ENCODE results near the gene F2R.
"Not testable (repeated sequence)": the region's sequence is repeated elsewhere in the genome, so short reads cannot be mapped to it uniquely, and the experiment has no call there.

The F2R gene

DNA sequence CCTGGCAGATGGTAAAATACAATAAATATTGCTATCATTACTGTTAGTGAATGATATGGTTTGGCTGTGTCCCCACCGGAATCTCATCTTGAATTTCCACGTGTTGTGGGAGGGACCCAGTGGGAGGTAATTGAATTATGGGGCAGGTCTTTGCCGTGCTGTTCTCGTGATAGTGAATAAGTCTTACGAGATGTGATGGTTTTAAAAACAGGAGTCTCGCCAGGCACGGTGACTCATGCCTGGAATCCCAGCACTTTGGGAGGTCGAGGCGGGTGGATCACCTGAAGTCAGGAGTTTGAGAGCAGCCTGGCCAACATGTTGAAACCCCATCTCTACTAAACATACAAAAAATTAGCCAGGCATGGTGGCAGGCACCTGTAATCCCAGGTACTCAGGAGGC lies 45.2 kb downstream of the F2R start:
- not testable (repeated sequence) for DNase-seq

DNA sequence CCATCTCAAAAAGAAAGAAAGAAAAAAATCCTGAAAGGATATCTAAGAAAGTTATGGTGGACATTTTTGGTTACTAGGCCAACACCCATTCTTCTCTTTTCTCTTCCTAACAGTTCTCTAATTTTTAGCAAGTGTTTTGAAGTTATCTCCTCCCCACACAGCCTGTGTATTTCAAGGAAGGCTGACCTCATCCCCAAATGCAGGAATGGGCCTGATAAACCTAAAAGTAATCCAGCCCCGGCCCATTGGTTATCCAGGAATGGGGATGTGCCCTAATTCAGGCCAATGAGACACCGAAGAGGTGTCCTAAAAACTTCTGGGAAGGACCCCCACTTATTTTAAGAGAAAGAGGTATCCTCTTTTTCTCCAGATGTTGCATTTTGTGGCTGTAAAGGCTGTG lies 46.6 kb downstream of the F2R start:
- DNase-seq, result no peak

DNA sequence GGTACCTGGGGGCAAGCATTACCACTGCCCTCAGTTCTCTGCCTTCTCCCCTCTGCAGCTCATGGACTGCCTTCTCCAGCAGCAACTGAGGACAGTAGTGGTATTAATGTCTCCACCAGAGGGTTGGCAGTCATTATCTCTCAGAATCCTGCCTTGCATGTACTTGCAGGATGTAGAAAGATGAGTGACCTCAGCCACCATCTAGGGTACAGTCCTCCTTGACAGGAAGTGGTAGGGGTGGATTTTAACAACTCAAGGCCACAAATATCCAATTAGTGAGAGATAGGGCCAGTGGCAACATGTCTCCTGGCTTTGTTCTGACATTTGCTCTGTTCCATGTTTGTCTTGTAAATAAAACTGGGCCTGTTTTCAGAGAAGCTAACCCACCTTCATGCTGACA lies 47.2 kb downstream of the F2R start:
- DNase-seq, result no peak

DNA sequence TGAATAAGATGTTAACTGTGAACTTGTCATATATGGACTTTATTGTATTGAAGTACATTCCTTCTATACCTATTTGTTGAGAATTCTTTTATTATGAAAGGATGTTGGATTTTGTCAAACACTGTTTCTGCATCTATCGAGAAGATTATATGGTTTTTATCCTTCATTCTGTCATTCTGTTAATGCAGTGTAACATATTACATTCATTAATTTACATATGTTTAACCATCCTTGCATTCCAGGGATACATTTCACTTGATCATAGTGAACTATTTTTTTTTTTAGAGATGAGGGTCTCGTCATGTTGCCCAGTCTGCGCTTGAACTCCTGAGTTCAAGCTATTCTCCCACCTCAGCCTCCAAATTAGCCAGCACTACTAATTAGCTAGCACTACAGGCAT lies 48.4 kb downstream of the F2R start:
- no peak for DNase-seq

DNA sequence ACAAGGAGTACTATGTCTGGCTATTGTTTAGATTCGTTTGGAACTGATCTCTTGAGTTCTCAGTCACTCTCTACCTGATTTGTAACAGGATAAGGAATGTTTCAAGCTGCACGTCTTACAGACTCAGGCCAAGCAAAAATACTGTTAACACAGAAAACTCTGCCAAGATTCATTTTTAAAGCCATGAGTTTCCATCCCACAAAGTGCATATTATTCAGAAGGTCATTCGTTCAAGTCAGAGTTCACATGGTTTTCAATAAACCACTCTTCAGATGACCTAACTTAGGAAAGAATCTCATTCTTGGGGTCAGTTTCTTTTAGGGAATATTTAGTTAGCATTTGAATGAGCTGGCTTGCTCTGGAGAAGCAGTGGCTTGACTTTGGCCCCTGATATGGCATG lies 49.3 kb downstream of the F2R start:
- DNase-seq, result no peak

DNA sequence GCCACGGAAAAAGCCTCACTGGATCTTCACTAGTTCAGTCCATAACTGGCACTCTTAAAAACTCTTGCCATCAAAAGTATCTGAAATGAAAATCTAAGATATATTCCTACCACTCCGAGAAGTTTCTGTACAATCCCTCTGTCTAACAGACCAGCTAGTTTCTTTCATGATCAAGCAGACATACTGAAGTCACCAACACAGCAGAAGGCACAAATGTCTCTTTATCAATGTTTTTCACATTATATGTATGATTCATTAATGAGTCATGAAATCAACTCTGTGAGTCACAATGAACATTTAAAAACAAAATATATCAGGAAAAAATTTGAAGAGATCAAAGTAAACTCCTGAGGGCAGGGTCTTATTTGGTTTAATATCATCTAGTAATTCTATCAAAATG lies 50.8 kb downstream of the F2R start:
- DNase-seq, result no peak

DNA sequence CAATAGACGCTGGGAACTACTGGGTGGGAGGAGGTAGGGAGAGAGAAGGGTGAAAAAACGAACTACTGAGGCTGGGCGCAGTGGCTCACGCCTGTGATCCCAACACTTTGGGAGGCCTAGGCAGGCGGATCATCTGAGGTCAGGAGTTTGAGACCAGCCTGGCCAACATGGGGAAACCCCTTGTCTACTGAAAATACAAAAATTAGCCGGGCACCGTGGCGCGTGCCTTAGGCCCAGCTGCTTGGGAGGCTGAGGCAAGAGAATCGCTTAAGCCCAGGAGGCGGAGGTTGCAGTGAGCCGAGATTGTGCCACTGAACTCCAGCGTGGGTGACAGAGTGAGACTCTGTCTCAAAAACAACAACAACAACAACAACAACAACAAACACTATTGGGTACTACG lies 55.1 kb downstream of the F2R start:
- DNase-seq, result not testable (repeated sequence)

DNA sequence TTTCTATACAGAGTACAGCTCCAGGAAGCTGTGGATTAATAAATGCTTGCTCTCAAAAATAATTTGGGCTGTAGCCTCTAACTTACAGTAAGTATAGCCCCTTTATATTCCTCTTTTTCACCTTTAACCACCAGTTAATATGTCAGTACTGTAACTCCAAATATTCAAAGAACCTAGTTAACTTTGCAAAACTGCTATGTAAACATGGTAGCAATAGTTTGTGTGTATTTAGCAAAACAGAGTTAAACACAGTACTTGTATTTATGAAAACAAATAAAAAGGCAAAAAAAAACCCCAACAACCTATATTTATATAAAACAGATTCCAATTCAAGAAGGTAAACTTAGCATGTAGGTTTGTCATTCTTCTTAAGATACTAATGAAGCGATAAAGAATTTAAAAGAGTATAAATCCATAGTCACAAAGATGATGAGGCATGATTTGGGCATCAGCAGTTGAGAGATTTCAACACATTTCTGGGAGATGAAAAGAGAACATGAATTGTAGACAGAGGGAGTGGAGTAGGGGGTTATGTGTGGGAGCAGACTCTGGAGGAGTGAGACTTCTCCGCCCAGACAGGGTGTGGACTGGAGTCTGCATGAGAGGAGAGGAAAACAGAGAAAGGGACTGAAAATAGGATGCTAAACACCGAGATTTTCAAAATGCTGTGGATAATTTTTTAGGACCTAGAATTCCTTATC lies 55.9 kb downstream of the F2R start:
- DNase-seq, result no peak

DNA sequence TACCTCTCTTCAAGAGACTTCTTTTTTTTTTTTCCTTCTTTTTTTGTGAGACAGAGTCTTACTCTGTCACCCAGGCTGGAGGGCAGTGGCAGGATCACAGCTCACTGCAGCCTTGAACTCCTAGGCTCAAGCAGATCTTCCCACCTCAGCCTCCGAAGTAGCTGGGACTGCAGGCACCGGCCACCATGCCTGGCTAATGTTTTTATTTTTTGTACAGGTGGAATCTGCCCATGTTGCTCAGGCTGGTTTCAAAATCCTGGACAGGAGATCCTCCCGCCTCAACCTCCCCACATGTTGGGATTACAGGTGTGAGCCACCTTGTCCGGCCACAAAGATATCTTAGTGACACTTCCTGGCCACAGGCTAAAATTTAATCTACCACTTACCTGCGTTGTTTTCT lies 60.0 kb downstream of the F2R start:
- no peak for DNase-seq

DNA sequence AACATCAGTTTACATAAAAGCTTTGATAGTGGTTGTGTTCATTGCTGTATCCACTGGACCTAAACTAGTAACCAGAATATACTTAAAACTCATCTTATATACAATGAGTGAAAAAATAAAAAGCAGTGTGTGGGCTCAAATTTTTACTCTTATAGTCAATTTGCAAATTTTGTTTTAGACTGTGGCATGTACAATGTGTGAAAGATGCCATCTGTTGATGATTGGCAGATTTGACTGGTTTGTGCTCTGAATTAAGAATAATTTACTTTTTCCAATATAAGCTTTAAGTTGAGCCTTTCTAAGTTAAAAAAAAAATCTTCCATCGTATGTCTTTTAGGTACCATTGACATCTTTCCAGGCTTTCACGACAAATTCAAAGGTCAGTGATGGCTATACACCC lies 60.5 kb downstream of the F2R start:
- no peak for DNase-seq

DNA sequence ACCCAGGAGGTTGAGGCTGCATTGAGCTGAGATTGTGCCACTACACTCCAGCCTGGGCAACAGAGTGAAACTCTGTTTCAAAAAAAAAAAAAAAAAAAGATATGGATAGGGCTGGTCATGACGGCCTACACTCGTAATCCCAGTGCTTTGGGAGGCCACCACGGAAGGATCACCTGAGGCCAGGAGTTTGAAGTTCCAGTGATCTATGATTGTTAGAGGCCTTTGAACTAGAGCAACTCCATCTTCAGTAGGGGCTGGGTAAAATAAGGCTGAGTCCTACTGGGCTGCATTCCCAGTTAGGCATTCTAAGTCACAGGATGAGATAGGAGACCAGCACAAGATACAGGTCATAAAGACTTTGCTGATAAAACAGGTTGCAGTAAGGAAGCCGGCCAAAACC lies 64.7 kb downstream of the F2R start:
- DNase-seq, result not testable (repeated sequence)

DNA sequence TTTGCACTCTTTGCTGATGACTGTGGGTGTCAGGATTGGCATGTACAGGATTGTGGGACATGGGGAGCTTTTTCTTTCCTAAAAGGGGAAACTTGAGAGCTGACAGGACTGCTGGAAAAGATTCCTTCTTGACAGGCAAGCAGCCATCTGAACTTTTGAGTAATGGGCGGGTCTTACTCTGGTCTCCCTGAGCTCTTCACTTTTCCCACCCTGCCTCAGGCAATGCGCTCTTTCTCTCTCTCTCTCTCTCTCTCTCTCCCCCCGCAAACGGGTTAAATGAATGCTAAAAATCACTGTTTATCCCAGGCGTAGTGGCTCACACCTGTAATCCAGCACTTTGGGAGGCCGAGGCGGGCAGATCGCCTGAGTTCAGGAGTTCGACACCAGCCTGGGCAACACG lies 65.8 kb downstream of the F2R start:
- DNase-seq, result no peak

DNA sequence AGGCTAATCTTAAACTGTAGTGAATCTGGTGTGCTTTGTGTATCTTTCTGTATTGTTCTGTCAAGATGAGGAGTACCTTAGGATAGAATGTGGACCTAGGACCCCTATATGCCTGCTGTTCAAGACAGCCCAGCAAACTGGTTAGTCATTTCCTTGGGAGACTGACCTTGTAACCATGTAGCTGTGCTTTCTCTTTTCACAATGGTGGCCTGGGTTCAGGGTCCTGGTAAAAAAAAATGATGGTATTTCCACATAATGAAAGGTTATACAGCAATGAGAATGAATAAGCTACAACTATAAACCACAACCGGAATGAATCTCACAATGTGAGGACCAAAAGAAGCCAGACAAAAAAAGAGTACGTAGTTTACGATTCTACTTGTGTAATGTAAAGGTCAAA lies 66.5 kb downstream of the F2R start:
- no peak for DNase-seq
